SK-N-SH (cell line): Measurements from ENCODE around the gene NTNG1. TPM values are rescaled to one million over a fixed set of nuclear protein-coding genes. Genes with fewer than 3 reads are reported as not detected.
A peak's percentile ranks its signal among the peaks of the same experiment; 100 is the strongest.

Experiments used
- CTCF ChIA-PET: fragments of 300-600, 350-600 bp; formaldehyde crosslinking; extraction: SDS; loops from one replicate; lab custom pipeline; 2021; lab: Yijun Ruan, JAX
- POLR2A ChIA-PET: fragments of 350-600 bp; sonication (Branson Sonifier 250); formaldehyde crosslinking; extraction: SDS; loops from one replicate; lab custom pipeline; 2020; ENCODE audit warnings: antibody characterized with exemption, inconsistent platforms; lab: Yijun Ruan, JAX
- DNase-seq: peaks from one replicate; pipeline ENCODE4 v3.0.0; 2012
- H2AFZ ChIP-seq: fragments of 200-600 bp; sonication (generic); 2 replicates; pipeline ENCODE4 v1.8.1; 2016; ENCODE audit warnings: antibody characterized with exemption, mild to moderate bottlenecking, low read depth
- H3F3A ChIP-seq: fragments of 200-600 bp; sonication (generic); replicated peaks from 2 replicates; pipeline ENCODE3; 2016; ENCODE audit warnings: antibody characterized with exemption, mild to moderate bottlenecking; ENCODE audit not compliant: insufficient read depth
- H3K27ac ChIP-seq, 2 experiments: fragments of 200-500 bp in 1 of 2; fragments of 200-600 bp in 1 of 2; sonication (Bioruptor generic) in 1 of 2; sonication (generic), shearing (Covaris generic) in 1 of 2; 2 replicates each; pipeline versions ENCODE4 v1.5.1 to v1.6.1; 2014 to 2016; ENCODE audit warnings: low read depth in 2 of 2, inconsistent platforms in 1 of 2, low read length in 1 of 2, mild to moderate bottlenecking in 1 of 2, mixed read lengths in 1 of 2
- H3K27me3 ChIP-seq: fragments of 200-600 bp; sonication (generic), shearing (Covaris generic); 2 replicates; pipeline ENCODE4 v1.6.1; 2016; ENCODE audit warnings: mixed run types; ENCODE audit not compliant: insufficient read depth
- H3K36me3 ChIP-seq, 2 experiments: fragments of 200-500 bp in 1 of 2; fragments of 200-600 bp in 1 of 2; sonication (Bioruptor generic) in 1 of 2; sonication (generic) in 1 of 2; replicated peaks in 1 of 2; 2 replicates each; pipeline versions ENCODE3 to v1.5.1; 2014 to 2016; ENCODE audit warnings: low read length in 1 of 2, mild to moderate bottlenecking in 1 of 2; ENCODE audit not compliant: insufficient read depth in 2 of 2, control insufficient read depth in 1 of 2
- H3K4me1 ChIP-seq, 2 experiments: fragments of 200-500 bp in 1 of 2; fragments of 200-600 bp in 1 of 2; sonication (Bioruptor generic) in 1 of 2; sonication (generic), shearing (Covaris generic) in 1 of 2; 2 replicates each; pipeline versions ENCODE4 v1.5.1 to v1.6.1; 2014 to 2016; ENCODE audit warnings: low read depth in 1 of 2, low read length in 1 of 2, mixed run types in 1 of 2; ENCODE audit not compliant: insufficient read depth in 2 of 2, control insufficient read depth in 1 of 2
- H3K4me2 ChIP-seq: fragments of 200-600 bp; sonication (generic), shearing (Covaris generic); 2 replicates; pipeline ENCODE4 v1.6.1; 2017; ENCODE audit warnings: mixed run types
- H3K4me3 ChIP-seq, 2 experiments: fragments of 200-500 bp in 1 of 2; fragments of 200-600 bp in 1 of 2; sonication (Bioruptor generic) in 1 of 2; sonication (generic), shearing (Covaris generic) in 1 of 2; 2 replicates each; pipeline versions ENCODE4 v1.5.1 to v1.8.1; 2014 to 2016; ENCODE audit warnings: low read depth in 2 of 2, inconsistent platforms in 1 of 2, low read length in 1 of 2, mild to moderate bottlenecking in 1 of 2, mixed read lengths in 1 of 2, moderate library complexity in 1 of 2
- H3K79me2 ChIP-seq: fragments of 200-600 bp; sonication (generic); 2 replicates; pipeline ENCODE4 v1.8.1; 2017; ENCODE audit warnings: mild to moderate bottlenecking; ENCODE audit not compliant: insufficient read depth
- H3K9ac ChIP-seq: fragments of 200-600 bp; sonication (generic); 2 replicates; pipeline ENCODE4 v1.6.1; 2017; ENCODE audit warnings: mixed run types
- H3K9me2 ChIP-seq: fragments of 200-600 bp; sonication (generic); 2 replicates; pipeline ENCODE4 v1.6.1; 2017; ENCODE audit warnings: mixed run types
- H3K9me3 ChIP-seq: fragments of 200-600 bp; sonication (generic); 2 replicates; pipeline ENCODE4 v1.6.1; 2017; ENCODE audit warnings: mixed run types, mild to moderate bottlenecking, moderate library complexity
- H4K20me1 ChIP-seq: fragments of 200-600 bp; sonication (generic); 2 replicates; pipeline ENCODE4 v1.6.1; 2017; ENCODE audit warnings: mild to moderate bottlenecking, mixed run types; ENCODE audit not compliant: insufficient read depth
- CHD2 ChIP-seq: fragments of 150-350 bp; IDR thresholded peaks from 2 replicates; pipeline ENCODE4 v1.6.1; 2018; ENCODE audit warnings: low read length; ENCODE audit not compliant: partially characterized antibody
- ELF1 ChIP-seq: IDR thresholded peaks from 2 replicates; pipeline ENCODE4 v1.4.0; 2012
- EP300 ChIP-seq, 2 experiments: IDR thresholded peaks; 2 replicates each; pipeline versions ENCODE4 v1.4.0 to v1.6.1; 2012; ENCODE audit warnings: borderline replicate concordance in 1 of 2, low read depth in 1 of 2, low read length in 1 of 2
- EZH2phosphoT487 ChIP-seq: fragments of 200-600 bp; sonication (generic); IDR thresholded peaks from 2 replicates; pipeline ENCODE4 v1.6.1; 2017; ENCODE audit warnings: low read depth, mixed run types, mild to moderate bottlenecking, antibody characterized with exemption, moderate library complexity, borderline replicate concordance
- FOXJ3 ChIP-seq: sonication (generic); formaldehyde crosslinking; IDR thresholded peaks from 2 replicates; pipeline ENCODE4 v1.5.1; 2020; ENCODE audit warnings: mild to moderate bottlenecking, missing genetic modification reagents
- FOXM1 ChIP-seq: IDR thresholded peaks from 2 replicates; pipeline ENCODE4 v1.4.0; 2012; ENCODE audit warnings: low read depth, mild to moderate bottlenecking
- JUND ChIP-seq: IDR thresholded peaks from 2 replicates; pipeline ENCODE4 v1.4.0; 2012
- MEF2A ChIP-seq: IDR thresholded peaks from 2 replicates; pipeline ENCODE4 v1.4.0; 2012; ENCODE audit warnings: low read depth, borderline replicate concordance
- NRF1 ChIP-seq: IDR thresholded peaks from 2 replicates; pipeline ENCODE4 v1.6.1; 2012; ENCODE audit warnings: low read depth, mild to moderate bottlenecking, low read length
- RAD21 ChIP-seq: IDR thresholded peaks from 2 replicates; pipeline ENCODE4 v1.6.1; 2012; ENCODE audit warnings: mild to moderate bottlenecking, low read length
- RCOR1 ChIP-seq: fragments of 150-350 bp; IDR thresholded peaks from 2 replicates; pipeline ENCODE4 v1.6.1; 2017; ENCODE audit warnings: antibody characterized with exemption, low read length
- RXRA ChIP-seq: IDR thresholded peaks from 2 replicates; pipeline ENCODE4 v1.4.0; 2012; ENCODE audit warnings: low read depth, mild to moderate bottlenecking, borderline replicate concordance
- SIN3A ChIP-seq: IDR thresholded peaks from 2 replicates; pipeline ENCODE4 v1.6.1; 2012; ENCODE audit warnings: low read depth, mild to moderate bottlenecking, low read length, moderate library complexity, borderline replicate concordance
- SMC3 ChIP-seq: IDR thresholded peaks from 2 replicates; pipeline ENCODE4 v1.6.1; 2012; ENCODE audit warnings: low read depth, low read length, improper control_type of control experiment
- TCF12 ChIP-seq: IDR thresholded peaks from 2 replicates; pipeline ENCODE4 v1.4.0; 2012
- TEAD4 ChIP-seq: IDR thresholded peaks from 2 replicates; pipeline ENCODE4 v1.4.0; 2012; ENCODE audit warnings: mild to moderate bottlenecking, borderline replicate concordance; ENCODE audit not compliant: insufficient read depth
- YY1 ChIP-seq: IDR thresholded peaks from 2 replicates; pipeline ENCODE4 v1.4.0; 2012; ENCODE audit warnings: low read depth, mild to moderate bottlenecking
- WGBS: methylation state at CpG from one replicate; pipeline ENCODE4 v1.1.6; 2017; ENCODE audit warnings: low lambda C conversion rate; 5-methylcytosine and 5-hydroxymethylcytosine counted together
- polyA plus RNA-seq, 3 experiments: library from polyadenylated mRNA; depleted of rRNA; stranded (reverse); fragments of >200 nt; gene quantifications; 2 replicates each; pipeline ENCODE4 v1.2.3, GENCODE V29; 2012
- TF ChIP-seq, protein P1 (sequence below): fragments of 150-350 bp; IDR thresholded peaks from 2 replicates; pipeline ENCODE4 v1.6.1; 2017; ENCODE audit warnings: antibody characterized with exemption, low read length, low read depth, borderline replicate concordance
- TF ChIP-seq, protein P2 (sequence below): IDR thresholded peaks from 2 replicates; pipeline ENCODE4; 2012
- TF ChIP-seq, protein P3 (sequence below): fragments of 200-600 bp; sonication (generic); IDR thresholded peaks from 2 replicates; pipeline ENCODE4 v1.6.1; 2017; ENCODE audit warnings: antibody characterized with exemption, mild to moderate bottlenecking, moderate library complexity
- TF ChIP-seq, protein P4 (sequence below): IDR thresholded peaks from 2 replicates; pipeline ENCODE4 v1.4.0; 2012; ENCODE audit warnings: low read depth, borderline replicate concordance
- TF ChIP-seq, protein P5 (sequence below): IDR thresholded peaks from 2 replicates; pipeline ENCODE4 v1.6.1; 2012; ENCODE audit warnings: mild to moderate bottlenecking, low read depth, low read length, moderate library complexity
- TF ChIP-seq, protein P6 (sequence below): IDR thresholded peaks from 2 replicates; pipeline ENCODE4 v1.4.0; 2012; ENCODE audit warnings: low read depth, borderline replicate concordance

NTNG1 gene
- polyA plus RNA-seq, 1 of the 3 experiments (the other 2 are of a cell fraction) = 0.03 TPM

DNA sequence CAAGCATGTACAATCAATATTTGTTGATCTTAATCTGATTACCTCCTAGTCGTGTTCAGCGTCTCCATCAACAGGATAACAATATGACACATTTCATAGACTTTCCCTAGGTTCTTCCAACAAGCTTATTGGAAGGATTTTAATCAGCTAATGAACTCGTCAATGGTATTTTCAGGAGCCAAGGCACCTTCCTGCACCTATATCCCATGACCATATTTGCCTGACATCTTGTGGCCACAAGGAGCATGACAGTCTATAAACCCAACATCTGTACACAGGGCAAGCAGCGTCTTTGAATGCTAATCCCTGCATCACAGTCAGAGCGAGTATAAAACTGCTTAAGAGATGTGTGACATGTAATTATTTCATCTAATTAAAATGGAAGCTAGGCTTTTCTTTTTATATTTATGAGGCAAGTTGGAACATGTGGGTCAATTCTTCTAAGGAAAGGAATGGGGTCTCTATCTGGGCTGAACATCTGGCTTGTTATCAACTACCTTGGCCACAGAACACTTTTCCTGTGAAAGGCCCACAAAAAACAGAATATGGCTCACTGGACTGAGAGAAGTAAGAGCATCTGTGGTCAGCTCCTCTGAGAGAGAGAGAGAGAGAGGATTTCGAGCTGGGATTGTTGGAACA lies 388.8 kb downstream of the NTNG1 start:
- H3K4me2 ChIP-seq = no peak overlapping the region
- no peaks in the 10 kb centered on the region for H3K9me3 ChIP-seq
- 27% methylated on average over 6 of the region's 6 CpGs for WGBS
- H3K36me3 ChIP-seq = no peaks in the 10 kb centered on the region
- no peaks in the 10 kb centered on the region for H3K79me2 ChIP-seq
- H3K27me3 ChIP-seq = no peaks in the 10 kb centered on the region
- no peaks in the 10 kb centered on the region for H4K20me1 ChIP-seq
- ChIA-PET POLR2A (no interaction called here), CTCF (interaction anchor here (0.6 to 5.0 kb wide), 68 partner anchors 9 to 1237 kb away, joined by 3 to 36 read pairs (median 4); no protein-coding TSS in a partner anchor)
- H3K27ac ChIP-seq = no peak overlapping the region
- peaks cover 0 to 7% of the 10 kb centered on the region in 2 experiments; a peak in 1 of 4 replicates for H3K4me1 ChIP-seq
- H3F3A ChIP-seq = no peaks in the 10 kb centered on the region
- no peak overlapping the region for H2AFZ ChIP-seq
- H3K9ac ChIP-seq = no peak overlapping the region
- DNase-seq = peak; percentile 67
- no peak overlapping the region for H3K4me3 ChIP-seq
- no peaks in the 10 kb centered on the region for H3K9me2 ChIP-seq
- TF ChIP-seq MEF2A (no peak), EZH2phosphoT487 (no peak), ELF1 (no peak), NRF1 (no peak), EP300 (IDR thresholded peaks at IDR 0.05; ENCODE audit: borderline replicate concordance in 1 of 2, low read depth in 1 of 2, low read length in 1 of 2) (no peak), RCOR1 (0 out of 2 replicates have a peak, but pooled peaks have one; percentile 14), JUND (no peak), CHD2 (no peak), FOXJ3 (no peak), YY1 (no peak), RXRA (no peak), SMC3 (peak; percentile 68; the same call in 1 of the 2 replicates), SIN3A (no peak), FOXM1 (no peak), TEAD4 (no peak), RAD21 (peak; percentile 93), TCF12 (no peak)
- TF ChIP-seq, protein P1, sequence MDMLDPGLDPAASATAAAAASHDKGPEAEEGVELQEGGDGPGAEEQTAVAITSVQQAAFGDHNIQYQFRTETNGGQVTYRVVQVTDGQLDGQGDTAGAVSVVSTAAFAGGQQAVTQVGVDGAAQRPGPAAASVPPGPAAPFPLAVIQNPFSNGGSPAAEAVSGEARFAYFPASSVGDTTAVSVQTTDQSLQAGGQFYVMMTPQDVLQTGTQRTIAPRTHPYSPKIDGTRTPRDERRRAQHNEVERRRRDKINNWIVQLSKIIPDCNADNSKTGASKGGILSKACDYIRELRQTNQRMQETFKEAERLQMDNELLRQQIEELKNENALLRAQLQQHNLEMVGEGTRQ = no peak
- TF ChIP-seq, protein P2, sequence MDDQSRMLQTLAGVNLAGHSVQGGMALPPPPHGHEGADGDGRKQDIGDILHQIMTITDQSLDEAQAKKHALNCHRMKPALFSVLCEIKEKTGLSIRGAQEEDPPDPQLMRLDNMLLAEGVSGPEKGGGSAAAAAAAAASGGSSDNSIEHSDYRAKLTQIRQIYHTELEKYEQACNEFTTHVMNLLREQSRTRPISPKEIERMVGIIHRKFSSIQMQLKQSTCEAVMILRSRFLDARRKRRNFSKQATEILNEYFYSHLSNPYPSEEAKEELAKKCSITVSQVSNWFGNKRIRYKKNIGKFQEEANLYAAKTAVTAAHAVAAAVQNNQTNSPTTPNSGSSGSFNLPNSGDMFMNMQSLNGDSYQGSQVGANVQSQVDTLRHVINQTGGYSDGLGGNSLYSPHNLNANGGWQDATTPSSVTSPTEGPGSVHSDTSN = no peak
- TF ChIP-seq, protein P3, sequence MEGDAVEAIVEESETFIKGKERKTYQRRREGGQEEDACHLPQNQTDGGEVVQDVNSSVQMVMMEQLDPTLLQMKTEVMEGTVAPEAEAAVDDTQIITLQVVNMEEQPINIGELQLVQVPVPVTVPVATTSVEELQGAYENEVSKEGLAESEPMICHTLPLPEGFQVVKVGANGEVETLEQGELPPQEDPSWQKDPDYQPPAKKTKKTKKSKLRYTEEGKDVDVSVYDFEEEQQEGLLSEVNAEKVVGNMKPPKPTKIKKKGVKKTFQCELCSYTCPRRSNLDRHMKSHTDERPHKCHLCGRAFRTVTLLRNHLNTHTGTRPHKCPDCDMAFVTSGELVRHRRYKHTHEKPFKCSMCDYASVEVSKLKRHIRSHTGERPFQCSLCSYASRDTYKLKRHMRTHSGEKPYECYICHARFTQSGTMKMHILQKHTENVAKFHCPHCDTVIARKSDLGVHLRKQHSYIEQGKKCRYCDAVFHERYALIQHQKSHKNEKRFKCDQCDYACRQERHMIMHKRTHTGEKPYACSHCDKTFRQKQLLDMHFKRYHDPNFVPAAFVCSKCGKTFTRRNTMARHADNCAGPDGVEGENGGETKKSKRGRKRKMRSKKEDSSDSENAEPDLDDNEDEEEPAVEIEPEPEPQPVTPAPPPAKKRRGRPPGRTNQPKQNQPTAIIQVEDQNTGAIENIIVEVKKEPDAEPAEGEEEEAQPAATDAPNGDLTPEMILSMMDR = peak; percentile 73
- TF ChIP-seq, protein P4, sequence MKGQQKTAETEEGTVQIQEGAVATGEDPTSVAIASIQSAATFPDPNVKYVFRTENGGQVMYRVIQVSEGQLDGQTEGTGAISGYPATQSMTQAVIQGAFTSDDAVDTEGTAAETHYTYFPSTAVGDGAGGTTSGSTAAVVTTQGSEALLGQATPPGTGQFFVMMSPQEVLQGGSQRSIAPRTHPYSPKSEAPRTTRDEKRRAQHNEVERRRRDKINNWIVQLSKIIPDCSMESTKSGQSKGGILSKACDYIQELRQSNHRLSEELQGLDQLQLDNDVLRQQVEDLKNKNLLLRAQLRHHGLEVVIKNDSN = no peak
- TF ChIP-seq, protein P5, sequence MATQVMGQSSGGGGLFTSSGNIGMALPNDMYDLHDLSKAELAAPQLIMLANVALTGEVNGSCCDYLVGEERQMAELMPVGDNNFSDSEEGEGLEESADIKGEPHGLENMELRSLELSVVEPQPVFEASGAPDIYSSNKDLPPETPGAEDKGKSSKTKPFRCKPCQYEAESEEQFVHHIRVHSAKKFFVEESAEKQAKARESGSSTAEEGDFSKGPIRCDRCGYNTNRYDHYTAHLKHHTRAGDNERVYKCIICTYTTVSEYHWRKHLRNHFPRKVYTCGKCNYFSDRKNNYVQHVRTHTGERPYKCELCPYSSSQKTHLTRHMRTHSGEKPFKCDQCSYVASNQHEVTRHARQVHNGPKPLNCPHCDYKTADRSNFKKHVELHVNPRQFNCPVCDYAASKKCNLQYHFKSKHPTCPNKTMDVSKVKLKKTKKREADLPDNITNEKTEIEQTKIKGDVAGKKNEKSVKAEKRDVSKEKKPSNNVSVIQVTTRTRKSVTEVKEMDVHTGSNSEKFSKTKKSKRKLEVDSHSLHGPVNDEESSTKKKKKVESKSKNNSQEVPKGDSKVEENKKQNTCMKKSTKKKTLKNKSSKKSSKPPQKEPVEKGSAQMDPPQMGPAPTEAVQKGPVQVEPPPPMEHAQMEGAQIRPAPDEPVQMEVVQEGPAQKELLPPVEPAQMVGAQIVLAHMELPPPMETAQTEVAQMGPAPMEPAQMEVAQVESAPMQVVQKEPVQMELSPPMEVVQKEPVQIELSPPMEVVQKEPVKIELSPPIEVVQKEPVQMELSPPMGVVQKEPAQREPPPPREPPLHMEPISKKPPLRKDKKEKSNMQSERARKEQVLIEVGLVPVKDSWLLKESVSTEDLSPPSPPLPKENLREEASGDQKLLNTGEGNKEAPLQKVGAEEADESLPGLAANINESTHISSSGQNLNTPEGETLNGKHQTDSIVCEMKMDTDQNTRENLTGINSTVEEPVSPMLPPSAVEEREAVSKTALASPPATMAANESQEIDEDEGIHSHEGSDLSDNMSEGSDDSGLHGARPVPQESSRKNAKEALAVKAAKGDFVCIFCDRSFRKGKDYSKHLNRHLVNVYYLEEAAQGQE = no peak
- TF ChIP-seq, protein P6, sequence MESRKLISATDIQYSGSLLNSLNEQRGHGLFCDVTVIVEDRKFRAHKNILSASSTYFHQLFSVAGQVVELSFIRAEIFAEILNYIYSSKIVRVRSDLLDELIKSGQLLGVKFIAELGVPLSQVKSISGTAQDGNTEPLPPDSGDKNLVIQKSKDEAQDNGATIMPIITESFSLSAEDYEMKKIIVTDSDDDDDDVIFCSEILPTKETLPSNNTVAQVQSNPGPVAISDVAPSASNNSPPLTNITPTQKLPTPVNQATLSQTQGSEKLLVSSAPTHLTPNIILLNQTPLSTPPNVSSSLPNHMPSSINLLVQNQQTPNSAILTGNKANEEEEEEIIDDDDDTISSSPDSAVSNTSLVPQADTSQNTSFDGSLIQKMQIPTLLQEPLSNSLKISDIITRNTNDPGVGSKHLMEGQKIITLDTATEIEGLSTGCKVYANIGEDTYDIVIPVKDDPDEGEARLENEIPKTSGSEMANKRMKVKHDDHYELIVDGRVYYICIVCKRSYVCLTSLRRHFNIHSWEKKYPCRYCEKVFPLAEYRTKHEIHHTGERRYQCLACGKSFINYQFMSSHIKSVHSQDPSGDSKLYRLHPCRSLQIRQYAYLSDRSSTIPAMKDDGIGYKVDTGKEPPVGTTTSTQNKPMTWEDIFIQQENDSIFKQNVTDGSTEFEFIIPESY = no peak
